T-helper 9 cell (primary cell): ENCODE results near the gene COX6B2.
A peak's percentile ranks its signal among the peaks of the same experiment; 100 is the strongest.

ENCODE experiments used
- DNase-seq: peaks from one replicate; pipeline ENCODE4 v3.0.0-alpha.2; 2020

COX6B2 gene

DNA sequence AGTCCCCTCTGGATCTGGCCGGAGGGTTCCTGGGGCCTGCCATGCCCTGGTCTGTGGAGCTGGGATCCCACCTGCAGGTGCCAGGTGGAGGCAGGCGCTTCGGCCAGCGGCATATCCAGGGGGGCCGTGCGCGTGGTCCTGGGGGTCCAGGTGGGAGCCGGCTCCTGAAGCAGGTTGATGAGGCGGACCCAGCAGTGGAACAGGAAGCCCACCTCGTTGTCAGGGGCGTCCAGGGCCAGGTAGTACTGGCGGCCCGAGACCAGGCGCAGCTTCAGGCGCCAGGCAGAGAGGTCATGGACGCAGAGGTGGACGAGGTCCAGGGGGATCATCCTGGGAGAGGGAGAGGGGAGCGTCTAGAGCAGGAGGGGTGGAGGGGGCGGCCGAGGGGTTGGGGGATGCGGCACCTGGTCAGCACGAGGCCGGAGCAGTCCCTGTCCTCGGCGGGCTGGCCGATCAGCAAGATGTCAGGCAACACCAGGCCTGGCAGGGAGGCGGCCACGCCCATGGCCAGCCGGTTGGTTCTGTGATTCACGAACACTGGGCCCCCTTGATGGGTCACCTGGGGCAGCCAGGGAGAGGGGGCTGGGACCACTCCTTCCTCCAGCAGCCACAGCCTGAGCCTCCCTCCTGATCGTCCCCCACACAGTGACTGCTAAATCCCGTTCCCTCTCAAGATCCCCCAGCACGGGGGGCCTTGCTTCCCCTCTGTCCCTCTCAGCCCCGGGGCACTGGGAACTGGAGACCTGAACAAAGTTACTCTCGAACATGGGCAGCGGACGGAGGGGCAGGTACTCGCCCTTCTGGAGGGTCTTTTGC lies 7.9 kb upstream of the COX6B2 start:
- DNase-seq: no peak

DNA sequence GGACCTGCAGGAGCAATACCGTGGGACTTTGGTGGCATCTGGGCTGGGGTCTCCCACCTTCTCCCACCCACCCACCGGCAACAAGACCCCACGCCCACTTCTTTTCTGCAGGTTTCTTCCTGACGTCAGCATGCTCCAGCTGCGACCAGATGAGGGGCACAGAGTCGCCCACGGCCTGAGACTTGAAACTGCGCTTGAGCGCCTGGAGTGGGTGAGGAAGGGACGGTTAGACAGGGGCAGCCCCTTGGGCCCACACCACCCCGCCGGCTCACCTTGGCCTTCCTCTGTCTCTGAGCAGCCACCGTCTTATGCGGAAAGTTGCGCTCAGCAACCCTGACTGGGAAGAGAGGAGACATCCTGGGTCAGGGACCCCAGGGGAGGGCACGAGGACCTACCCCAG lies 6.4 kb upstream of the COX6B2 start:
- no peak for DNase-seq

- DNase-seq: no peak
Observed at GRCh38 chr19:55358943-55359908, 4.7 kb upstream of the COX6B2 start.

DNA sequence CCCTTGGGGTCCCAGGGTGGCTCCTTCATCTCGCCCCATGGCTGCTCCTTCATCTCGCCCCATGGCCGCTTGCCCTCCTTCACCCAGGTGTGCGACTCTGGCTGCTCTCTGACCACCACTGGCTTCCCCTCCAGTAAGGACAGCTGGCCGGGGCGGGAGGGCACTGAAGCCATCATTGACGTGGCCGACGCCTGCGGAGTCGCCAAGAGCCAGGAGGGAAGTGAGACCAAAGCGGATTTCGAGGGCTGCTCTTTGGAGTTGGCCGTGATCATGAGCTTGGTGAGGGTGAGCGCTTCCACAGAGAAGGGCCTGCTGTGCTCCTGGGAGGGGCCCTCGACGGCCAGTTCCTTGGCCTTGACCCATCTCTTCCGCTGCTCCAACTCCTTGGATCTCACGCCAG lies 4.0 kb upstream of the COX6B2 start:
- no peak for DNase-seq

DNA sequence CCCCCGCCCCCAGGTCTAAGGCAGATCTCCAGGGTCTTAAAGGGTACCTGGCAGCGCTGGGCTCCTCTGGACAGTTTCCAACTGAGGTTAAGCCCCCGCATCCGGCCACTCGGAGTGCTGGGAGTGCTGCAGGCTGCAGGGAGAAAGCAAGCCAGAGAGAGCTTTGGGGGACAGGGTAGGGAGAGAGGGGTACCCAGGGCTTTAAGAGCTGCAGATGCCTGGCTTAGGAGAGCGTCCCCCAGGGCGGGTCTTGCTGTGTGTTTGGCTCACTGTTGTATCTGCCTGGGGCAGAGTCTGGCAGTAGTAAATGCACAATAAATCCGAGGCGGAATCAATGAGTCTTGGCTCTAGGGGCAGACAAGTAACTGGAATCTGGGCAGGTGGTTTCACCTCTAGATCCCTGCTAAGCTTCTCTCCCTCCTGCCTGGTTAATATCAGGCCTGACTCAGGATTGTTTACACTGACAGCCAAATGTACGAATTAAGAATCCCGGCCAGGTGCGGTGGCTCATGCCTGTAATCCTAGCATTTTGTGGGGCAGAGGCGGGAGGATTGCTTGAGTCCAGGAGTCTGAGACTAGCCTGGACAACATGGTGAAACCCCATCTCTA lies 798 bp upstream of the COX6B2 start:
- DNase-seq: no peak

DNA sequence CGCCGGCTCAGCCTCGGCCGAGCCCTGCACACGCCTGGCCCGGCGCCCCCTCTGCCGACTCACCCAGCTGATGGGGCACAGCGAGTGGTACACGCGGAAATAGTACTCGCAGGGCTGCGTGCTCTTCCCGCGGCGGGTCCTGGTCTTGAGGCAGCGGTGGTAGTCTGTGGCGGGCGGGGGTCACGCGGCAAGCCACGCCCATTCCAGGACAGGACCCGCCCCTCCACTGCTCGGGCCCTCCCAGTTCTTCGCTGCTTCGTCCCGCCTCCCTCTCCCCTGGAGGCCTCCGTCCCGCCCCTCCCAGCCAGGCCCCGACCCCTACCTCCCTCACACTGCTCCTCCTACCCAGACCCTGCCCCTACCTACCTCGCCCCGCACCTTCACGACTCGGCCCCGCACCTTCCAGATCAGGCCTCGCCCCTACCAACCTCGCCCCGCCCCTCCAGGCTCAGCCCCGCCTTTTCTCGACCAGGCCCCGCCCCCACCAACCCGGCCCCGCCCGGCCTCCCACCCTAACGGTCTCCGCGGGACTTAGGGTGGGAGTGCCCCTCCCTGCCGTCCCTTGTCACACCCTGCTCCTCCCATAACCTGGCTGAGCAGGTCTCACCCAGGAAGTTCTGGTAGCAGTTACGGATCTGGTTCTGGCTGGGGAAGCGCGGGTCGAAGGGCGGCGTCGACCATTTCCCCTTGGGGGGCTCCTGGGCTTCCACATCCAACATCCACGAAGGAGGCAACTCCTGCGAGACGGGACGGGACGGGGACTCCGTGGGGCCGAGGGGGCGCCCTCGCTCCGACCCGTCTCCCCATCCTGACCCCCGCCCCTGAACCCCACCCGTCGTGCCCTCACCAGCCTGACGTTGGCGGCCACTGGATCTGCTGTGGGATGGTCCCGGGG lies 469 bp downstream of the COX6B2 start:
- DNase-seq: peak; percentile 62

GRCh38 chr19:55353356-55353802 lies 1.1 kb downstream of the COX6B2 start:
- DNase-seq: no peak

GRCh38 chr19:55352549-55353145 lies 1.9 kb downstream of the COX6B2 start:
- no peak for DNase-seq

DNA sequence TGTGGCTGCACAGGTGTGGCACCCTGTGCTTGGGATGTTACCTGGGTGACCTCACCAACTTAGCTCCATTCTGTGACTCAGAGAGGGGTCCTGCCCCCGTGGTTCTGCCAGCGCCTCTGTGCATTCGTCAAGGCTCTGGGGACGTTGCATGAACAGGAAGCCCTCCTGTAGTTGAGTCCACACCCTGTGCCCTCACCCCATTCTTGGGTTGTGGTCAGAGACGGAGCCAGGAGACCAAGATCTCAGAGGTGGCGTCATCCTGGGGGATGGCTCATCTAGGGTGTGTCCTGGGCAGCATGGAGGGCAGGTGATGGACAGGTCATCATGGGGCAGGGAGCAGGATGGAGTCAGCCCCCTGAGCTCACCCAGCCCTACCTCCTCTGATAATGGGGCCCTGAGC lies 2.5 kb downstream of the COX6B2 start:
- DNase-seq: no peak

DNA sequence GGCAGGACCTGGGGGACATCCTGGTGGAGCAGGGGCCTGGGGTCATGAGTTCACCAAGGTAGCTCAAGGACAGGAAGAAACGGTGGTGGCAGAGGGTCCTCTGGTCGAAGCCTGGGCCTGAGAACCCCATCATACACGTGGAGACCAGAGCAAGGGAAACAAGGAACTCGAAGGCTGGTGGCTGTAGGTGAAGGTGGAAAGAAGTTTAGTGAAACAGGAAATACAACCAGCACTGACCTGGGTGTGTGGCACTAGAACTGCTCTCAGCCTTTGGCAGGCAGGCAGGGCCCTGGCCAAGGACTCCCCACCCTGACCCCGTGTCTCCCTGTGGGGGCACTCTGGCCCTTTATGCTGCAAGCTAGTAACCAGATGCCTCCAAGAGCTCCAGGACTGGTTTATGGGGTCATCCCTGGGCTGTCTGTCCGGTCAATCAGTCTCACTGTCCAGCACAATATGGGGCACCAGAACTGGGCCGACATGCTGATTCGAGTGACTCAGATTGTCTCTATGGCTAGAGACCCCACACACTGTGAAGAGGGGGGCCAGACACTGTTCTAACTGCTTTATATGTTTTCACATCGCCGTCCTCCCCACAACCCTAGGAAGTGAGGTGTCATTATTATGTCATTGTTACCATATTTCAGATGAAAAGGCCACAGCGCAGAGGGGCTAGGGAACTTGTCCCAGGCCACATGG lies 3.8 kb downstream of the COX6B2 start:
- DNase-seq: no peak

GRCh38 chr19:55348317-55349034 lies 6.0 kb downstream of the COX6B2 start:
- no peak for DNase-seq

GRCh38 chr19:55347442-55348009 lies 7.0 kb downstream of the COX6B2 start:
- DNase-seq: no peak

- DNase-seq: no peak
Observed at GRCh38 chr19:55346725-55347441, 7.6 kb downstream of the COX6B2 start.

- DNase-seq: no peak
Observed at GRCh38 chr19:55345818-55346724, 8.4 kb downstream of the COX6B2 start.

DNA sequence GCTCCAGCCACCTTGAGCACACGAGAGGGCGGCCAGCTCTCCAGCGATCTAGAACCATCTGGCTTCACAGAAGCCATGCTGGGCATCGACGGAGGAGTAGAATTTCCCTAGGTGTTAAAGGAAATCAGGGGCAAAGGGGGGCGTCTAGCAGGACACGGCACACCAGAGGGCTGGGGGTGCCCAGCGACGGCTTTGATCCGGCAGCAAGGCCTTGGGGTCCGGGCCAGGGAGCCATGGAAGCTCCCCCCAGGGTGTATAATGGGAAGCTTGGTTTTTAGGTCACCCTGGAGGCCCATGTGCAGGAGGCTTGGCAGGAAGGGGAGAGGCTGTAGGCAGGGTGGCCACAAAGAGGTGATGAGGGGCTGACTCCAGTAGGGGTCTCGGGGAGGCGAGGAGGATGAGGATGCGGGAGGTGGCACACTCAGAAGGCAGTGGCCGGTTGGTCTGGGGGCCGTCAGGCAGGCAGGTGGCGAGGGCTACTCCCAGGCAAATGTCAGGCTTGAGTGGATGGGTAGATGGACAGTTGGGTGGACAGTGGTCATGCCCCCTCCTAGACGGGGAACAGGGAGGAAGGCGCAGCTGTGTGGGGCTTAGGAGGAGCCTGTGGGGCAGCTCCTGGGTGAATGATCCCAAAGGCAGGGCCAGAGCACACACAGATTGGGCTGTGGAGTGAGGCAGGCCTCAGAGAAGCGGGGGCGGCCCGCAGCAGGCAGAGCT lies 9.3 kb downstream of the COX6B2 start:
- DNase-seq: no peak

DNA sequence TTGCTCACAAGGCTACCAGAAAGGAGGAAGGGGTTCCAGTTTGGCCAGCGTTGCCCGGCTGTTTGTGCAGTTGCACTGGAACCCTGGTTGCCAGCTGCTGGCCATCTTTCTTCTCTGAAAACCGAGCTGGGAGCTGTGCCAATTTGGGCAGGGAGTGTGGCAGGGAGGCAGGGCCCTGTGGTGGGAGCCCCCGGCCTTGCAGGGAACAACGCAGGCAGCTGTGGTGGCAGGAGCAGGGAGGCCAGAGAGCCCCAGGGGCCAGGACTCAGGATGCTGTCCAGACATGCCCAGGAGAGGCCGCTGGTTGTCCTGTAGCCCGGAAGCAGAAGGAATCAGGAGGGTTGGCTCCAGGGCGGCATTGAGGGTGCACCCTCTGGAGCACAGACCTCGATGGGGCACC lies 10.1 kb downstream of the COX6B2 start:
- no peak for DNase-seq
